Stimulated activated CD8-positive, alpha-beta memory T cell treated with anti-CD3 and anti-CD28 coated beads, Interleukin-4, amount 100 ng/mL, for 1 hour (primary cell): Measurements from ENCODE around the gene PTCHD4.

ENCODE experiments used
- DNase-seq, 2 donors: peaks; one replicate each; pipeline ENCODE4 v3.0.0-alpha.2; 2020; ENCODE audit warnings: low read depth in 2 of 2, low spot score in 1 of 2

The PTCHD4 gene

GRCh38 chr6:48099713-48100587 lies 11.0 kb downstream of the PTCHD4 start:
- DNase-seq = no peak

- no peak for DNase-seq
These were observed 12.1 kb downstream of the PTCHD4 start for GRCh38 chr6:48098923-48099322.

- no peak for DNase-seq
These were observed 18.3 kb downstream of the PTCHD4 start for GRCh38 chr6:48092550-48093217.

- no peak for DNase-seq
These were observed 20.5 kb downstream of the PTCHD4 start for GRCh38 chr6:48090546-48090945.

GRCh38 chr6:48087448-48087847 lies 23.5 kb downstream of the PTCHD4 start:
- DNase-seq = no peak

GRCh38 chr6:48086187-48086586 lies 24.8 kb downstream of the PTCHD4 start:
- DNase-seq = no peak

- no peak for DNase-seq
These were observed 25.8 kb downstream of the PTCHD4 start for GRCh38 chr6:48085131-48085741.

GRCh38 chr6:48084201-48084600 lies 26.8 kb downstream of the PTCHD4 start:
- DNase-seq = no peak

GRCh38 chr6:48080227-48081009 lies 30.6 kb downstream of the PTCHD4 start:
- no peak for DNase-seq

GRCh38 chr6:48078120-48078519 lies 32.9 kb downstream of the PTCHD4 start:
- no peak for DNase-seq

GRCh38 chr6:48075181-48075580 lies 35.8 kb downstream of the PTCHD4 start:
- DNase-seq = no peak

- no peak for DNase-seq
These were observed 36.8 kb downstream of the PTCHD4 start for GRCh38 chr6:48073976-48074767.

- no peak for DNase-seq
These were observed 39.2 kb downstream of the PTCHD4 start for GRCh38 chr6:48071833-48072232.

- DNase-seq = no peak
These were observed 41.7 kb downstream of the PTCHD4 start for GRCh38 chr6:48069280-48069679.

GRCh38 chr6:48068278-48069251 lies 42.4 kb downstream of the PTCHD4 start:
- DNase-seq = no peak

GRCh38 chr6:48067886-48068277 lies 43.1 kb downstream of the PTCHD4 start:
- no peak for DNase-seq

- DNase-seq = no peak
These were observed 43.8 kb downstream of the PTCHD4 start for GRCh38 chr6:48067148-48067712.

GRCh38 chr6:48061265-48061990 lies 49.6 kb downstream of the PTCHD4 start:
- no peak for DNase-seq
